ENCODE measurements around the gene BEND3. TPM values are rescaled to one million over a fixed set of nuclear protein-coding genes. Genes with fewer than 3 reads are reported as not detected.

BEND3 gene
- total and polyA plus RNA-seq, 9 of the 15 experiments (the other 6 are each of a cell fraction or from before 2014, with no cell fraction given), result 0.64 to 8.4 (median 3.3) TPM

GRCh38 chr6:107114213-107114925 is 946 bp downstream of the BEND3 start (continued):
- TF ChIP-seq NR0B1 (IDR thresholded peaks at IDR 0.05; ENCODE audit: partially characterized antibody), result no peak
- TF ChIP-seq MNT (conservative IDR thresholded peaks at IDR 0.05), result 0 out of 4 replicates have a peak, but pooled peaks of 1 of the 2 experiments have one; percentile 28
- 0 out of 2 replicates have a peak, but pooled peaks have one; percentile 20 for TF ChIP-seq RFX5 (IDR thresholded peaks at IDR 0.05; ENCODE audit: low read depth, low read length)
- peak; percentile 40 for TF ChIP-seq GMEB1 (CRISPR knock-in tag; IDR thresholded peaks at IDR 0.05)
- peak; percentile 67; the same call in 1 of the 2 replicates for TF ChIP-seq HNRNPL (IDR thresholded peaks at IDR 0.05; ENCODE audit: low read depth, low read length)
- TF ChIP-seq HMGXB4 (CRISPR knock-in tag; IDR thresholded peaks at IDR 0.05), result peak; percentile 88; the same call in 1 of the 2 replicates
- peak; percentile 98 for TF ChIP-seq RB1 (IDR thresholded peaks at IDR 0.05; ENCODE audit: low read depth)
- TF ChIP-seq IRF1 (CRISPR knock-in tag; IDR thresholded peaks at IDR 0.05; ENCODE audit: borderline replicate concordance), result no peak
- 0 out of 2 replicates have a peak, but pooled peaks have one; percentile 20 for TF ChIP-seq ZNF766 (CRISPR knock-in tag; conservative IDR thresholded peaks at IDR 0.05)
- peak; percentile 66; the same call in 1 of the 2 replicates for TF ChIP-seq ZBTB9 (CRISPR knock-in tag; IDR thresholded peaks at IDR 0.05)
- TF ChIP-seq CREM (IDR thresholded peaks at IDR 0.05; ENCODE audit: low read depth), result 0 out of 2 replicates have a peak, but pooled peaks have one; percentile 24
- TF ChIP-seq FUS (optimal IDR thresholded peaks at IDR 0.05; ENCODE audit: low read depth, low read length), result peak; percentile 79
- no peak for TF ChIP-seq CHAMP1 (IDR thresholded peaks at IDR 0.05)
